GM10248 (cell line): ENCODE data around the gene OLFML1.

ENCODE experiments used
- CTCF ChIA-PET: fragments of 300-600 bp; sonication (Branson Sonifier 250); formaldehyde crosslinking; extraction: SDS; loops from one replicate; lab custom pipeline; 2021; ENCODE audit warnings: antibody characterized with exemption; lab: Yijun Ruan, JAX
- POLR2A ChIA-PET: fragments of 350-650 bp; sonication (Branson Sonifier 250); formaldehyde crosslinking; extraction: SDS; loops from one replicate; lab custom pipeline; 2020; ENCODE audit warnings: antibody characterized with exemption; lab: Yijun Ruan, JAX
- DNase-seq: peaks from one replicate; pipeline ENCODE4 v3.0.0; 2012; ENCODE audit errors: extremely low spot score
- TF ChIP-seq, protein P1 (sequence below): IDR thresholded peaks from 2 replicates; pipeline ENCODE4 v1.5.1; 2012; ENCODE audit warnings: mild to moderate bottlenecking, low read depth; ENCODE audit errors: extremely low read depth, missing control alignments, control extremely low read depth

OLFML1 gene

DNA sequence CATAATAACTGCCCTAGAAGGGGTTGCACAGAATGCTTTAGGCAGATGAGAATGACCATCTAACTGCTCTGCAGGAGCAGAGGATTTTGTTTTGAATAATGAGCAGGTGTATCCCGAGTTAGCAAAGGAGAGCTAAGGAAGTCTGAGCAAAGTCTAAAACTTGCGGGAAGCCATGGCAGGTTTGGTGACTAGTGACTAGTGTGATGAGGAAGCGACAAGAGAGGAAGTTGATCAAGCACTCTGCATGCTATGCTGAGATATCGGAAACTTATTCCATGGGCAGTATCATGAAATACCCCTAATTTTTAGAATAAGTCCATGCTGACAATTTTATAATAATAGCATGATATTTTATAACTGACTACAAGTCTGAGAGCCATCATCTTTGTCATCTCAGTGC lies 12.9 kb downstream of the OLFML1 start:
- no peak for DNase-seq
- ChIA-PET POLR2A (no interaction called here), CTCF (interaction anchor here (1.1 to 5.6 kb wide), 2 partner anchors 13 to 26 kb away, joined by 3 to 28 read pairs; partner anchors contain the start of gene PPFIBP2)
- TF ChIP-seq, protein P1, sequence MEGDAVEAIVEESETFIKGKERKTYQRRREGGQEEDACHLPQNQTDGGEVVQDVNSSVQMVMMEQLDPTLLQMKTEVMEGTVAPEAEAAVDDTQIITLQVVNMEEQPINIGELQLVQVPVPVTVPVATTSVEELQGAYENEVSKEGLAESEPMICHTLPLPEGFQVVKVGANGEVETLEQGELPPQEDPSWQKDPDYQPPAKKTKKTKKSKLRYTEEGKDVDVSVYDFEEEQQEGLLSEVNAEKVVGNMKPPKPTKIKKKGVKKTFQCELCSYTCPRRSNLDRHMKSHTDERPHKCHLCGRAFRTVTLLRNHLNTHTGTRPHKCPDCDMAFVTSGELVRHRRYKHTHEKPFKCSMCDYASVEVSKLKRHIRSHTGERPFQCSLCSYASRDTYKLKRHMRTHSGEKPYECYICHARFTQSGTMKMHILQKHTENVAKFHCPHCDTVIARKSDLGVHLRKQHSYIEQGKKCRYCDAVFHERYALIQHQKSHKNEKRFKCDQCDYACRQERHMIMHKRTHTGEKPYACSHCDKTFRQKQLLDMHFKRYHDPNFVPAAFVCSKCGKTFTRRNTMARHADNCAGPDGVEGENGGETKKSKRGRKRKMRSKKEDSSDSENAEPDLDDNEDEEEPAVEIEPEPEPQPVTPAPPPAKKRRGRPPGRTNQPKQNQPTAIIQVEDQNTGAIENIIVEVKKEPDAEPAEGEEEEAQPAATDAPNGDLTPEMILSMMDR: no peak

DNA sequence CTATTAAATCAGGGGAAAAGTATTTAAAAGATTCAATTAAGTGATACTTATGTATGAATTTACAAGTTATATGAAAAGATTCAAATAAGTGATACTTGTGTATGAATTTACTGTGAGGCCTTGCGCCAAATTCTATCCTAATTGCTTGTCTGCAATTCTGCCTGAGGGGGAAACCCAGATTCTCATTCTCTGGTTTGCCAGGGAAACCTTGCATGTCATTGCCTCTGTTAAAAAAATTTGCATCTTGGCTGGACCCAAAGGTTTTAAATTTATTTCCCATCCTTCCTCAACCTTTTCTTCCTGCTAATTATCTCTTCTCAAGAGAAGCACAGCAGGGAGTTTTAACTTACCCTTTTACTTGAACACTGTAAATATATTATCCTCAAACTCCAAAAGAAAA lies 13.8 kb downstream of the OLFML1 start:
- TF ChIP-seq, protein P1: no peak
- DNase-seq: no peak
- CTCF ChIA-PET: interaction anchor here (1.1 to 3.6 kb wide), 2 partner anchors 13 to 27 kb away, joined by 3 to 29 read pairs; partner anchors contain the start of gene PPFIBP2
- POLR2A ChIA-PET: no interaction called here

DNA sequence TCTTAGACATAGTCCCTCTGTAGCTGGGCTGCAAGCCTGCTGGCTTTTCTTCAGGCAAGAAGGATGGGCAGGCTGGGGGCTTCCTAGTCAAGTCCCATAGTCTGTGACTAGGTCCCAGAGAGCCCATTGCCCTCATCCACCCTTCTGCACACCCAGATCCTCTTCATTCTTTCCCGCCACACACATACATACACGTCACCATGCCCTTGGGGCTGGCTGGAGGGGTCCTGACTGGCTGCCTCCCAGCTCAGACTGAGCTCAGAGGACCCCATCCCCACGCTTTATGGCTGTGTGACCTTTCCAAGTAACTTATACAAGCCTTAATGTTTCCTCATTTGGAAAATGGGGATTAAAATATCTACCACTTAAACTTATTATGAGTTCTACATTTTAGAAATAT lies 14.9 kb downstream of the OLFML1 start:
- TF ChIP-seq, protein P1: no peak
- ChIA-PET CTCF (interaction anchor here (1.0 to 3.6 kb wide), 3 partner anchors 8 to 165 kb away, joined by 3 to 29 read pairs (median 5); partner anchors contain the start of gene PPFIBP2), POLR2A (no interaction called here)
- no peak for DNase-seq

DNA sequence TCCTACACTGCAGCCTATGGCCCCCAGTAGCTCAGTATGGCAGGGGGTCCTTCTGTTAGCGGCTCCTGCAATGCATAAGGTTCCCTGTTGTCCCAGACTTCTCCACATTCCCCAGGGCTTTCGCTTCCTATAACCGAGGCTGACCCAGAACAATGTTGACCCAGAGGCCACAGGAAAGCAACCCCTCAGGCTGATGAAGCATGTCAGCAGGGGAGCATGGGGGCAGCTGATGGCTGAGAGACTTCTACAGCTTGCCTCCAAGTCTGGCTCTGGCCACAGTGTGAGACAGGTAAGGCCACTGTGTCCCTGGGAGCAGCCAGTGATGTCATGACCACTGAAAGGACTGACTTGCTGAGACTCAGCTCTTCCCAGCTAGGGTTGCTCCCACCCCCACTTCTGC lies 15.9 kb downstream of the OLFML1 start:
- TF ChIP-seq, protein P1: no peak
- CTCF ChIA-PET: interaction anchor here (1.0 to 3.6 kb wide), 3 partner anchors 9 to 164 kb away, joined by 3 to 29 read pairs (median 5); partner anchors contain the start of gene PPFIBP2
- POLR2A ChIA-PET: interaction anchor here (1.0 kb wide), 1 partner anchor 10 kb away, joined by 3 read pairs; no protein-coding TSS in a partner anchor
- DNase-seq: no peak

DNA sequence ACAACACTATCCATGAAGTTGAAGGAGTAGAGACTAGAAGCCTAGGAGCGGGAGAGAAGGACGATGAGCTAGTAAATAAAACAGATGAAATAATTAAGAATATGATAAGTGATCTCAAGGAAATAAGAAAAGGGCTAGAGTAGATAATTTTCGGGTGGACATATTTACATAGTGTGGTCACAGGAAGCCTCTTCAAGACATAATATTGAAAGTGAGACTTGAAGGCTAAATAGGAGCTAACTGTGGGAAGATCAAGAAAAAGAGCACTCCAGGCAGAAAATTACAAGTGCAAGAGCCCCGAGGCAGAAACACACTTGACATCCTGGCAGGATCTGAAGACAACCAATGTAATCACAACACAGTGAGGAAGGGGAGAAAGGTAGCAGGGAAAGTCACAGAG lies 16.6 kb downstream of the OLFML1 start:
- CTCF ChIA-PET: interaction anchor here (0.7 to 3.6 kb wide), 3 partner anchors 10 to 1123 kb away, joined by 3 to 29 read pairs (median 5); partner anchors contain the start of gene PPFIBP2
- POLR2A ChIA-PET: interaction anchor here (1.0 kb wide), 1 partner anchor 9 kb away, joined by 3 read pairs; no protein-coding TSS in a partner anchor
- TF ChIP-seq, protein P1: no peak

DNA sequence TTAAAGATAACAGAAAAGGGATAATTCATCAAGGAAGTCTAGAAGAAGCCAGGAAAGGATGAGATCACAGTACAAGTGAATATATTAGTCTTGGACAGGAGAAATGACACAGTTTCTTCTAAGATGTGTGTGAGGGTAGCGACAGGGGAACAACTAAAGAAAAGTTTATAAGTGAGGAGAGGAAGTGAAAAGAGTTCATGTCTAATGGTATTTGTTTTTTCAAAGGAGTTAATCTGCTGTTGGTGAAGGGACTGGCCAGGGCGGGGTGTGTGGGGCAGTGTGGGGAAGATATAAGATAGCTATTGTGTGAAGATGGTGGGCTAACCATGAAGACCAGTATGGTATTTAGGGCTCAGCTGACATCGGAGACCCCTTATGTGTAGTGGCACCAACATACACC lies 20.9 kb downstream of the OLFML1 start:
- TF ChIP-seq, protein P1: no peak
- DNase-seq: no peak
- CTCF ChIA-PET: interaction anchor here (1.0 to 3.1 kb wide), 5 partner anchors 13 to 408 kb away, joined by 3 to 9 read pairs (median 3); no protein-coding TSS in a partner anchor
- POLR2A ChIA-PET: interaction anchor here (0.5 kb wide), 1 partner anchor 168 kb away, joined by 3 read pairs; no protein-coding TSS in a partner anchor

More for the DNA sequence above, 16.6 kb downstream of the OLFML1 start:
- no peak for DNase-seq
